Aorta (tissue), 5 donors: ENCODE measurements around the gene CTNNA2. TPM values are rescaled to one million over a fixed set of nuclear protein-coding genes. Genes with fewer than 3 reads are reported as not detected.

ENCODE experiments used
- ATAC-seq: fragments of 200-7000 bp; cut with Tn5 transposase; one replicate; pipeline ENCODE4 v1.9.1; 2022; ENCODE audit warnings: moderate library complexity; ENCODE audit not compliant: low FRiP score
- DNase-seq, 2 donors: peaks; one replicate each; pipeline ENCODE4 v3.0.0-alpha.2; 2020
- H3K27ac ChIP-seq, 2 donors: one replicate each; pipeline ENCODE4 v1.5.1; 2013; ENCODE audit warnings: low read length in 2 of 2, mild to moderate bottlenecking in 2 of 2, moderate library complexity in 2 of 2, control low read depth in 1 of 2, inconsistent platforms in 1 of 2, low read depth in 1 of 2
- H3K27me3 ChIP-seq, 2 donors: one replicate each; pipeline ENCODE4 v1.6.1; 2013; ENCODE audit warnings: control low read depth in 1 of 2, low read length in 1 of 2, mild to moderate bottlenecking in 1 of 2, moderate library complexity in 1 of 2; ENCODE audit not compliant: insufficient read depth in 2 of 2, control insufficient read depth in 1 of 2
- H3K36me3 ChIP-seq, 2 donors: one replicate each; pipeline ENCODE4 v1.6.1; 2013; ENCODE audit warnings: control low read depth in 1 of 2, low read length in 1 of 2, mild to moderate bottlenecking in 1 of 2; ENCODE audit not compliant: insufficient read depth in 2 of 2, control insufficient read depth in 1 of 2
- H3K4me1 ChIP-seq, 2 donors: one replicate each; pipeline ENCODE4 v1.6.1; 2013; ENCODE audit warnings: low read length in 2 of 2, control low read depth in 1 of 2, mild to moderate bottlenecking in 1 of 2, moderate library complexity in 1 of 2; ENCODE audit not compliant: insufficient read depth in 2 of 2, control insufficient read depth in 1 of 2
- H3K4me3 ChIP-seq, 2 donors: one replicate each; pipeline ENCODE4 v1.5.1; 2013; ENCODE audit warnings: low read length in 2 of 2, control low read depth in 1 of 2, mild to moderate bottlenecking in 1 of 2
- H3K9me3 ChIP-seq: one replicate; pipeline ENCODE4 v1.6.1; 2013; ENCODE audit warnings: mild to moderate bottlenecking, low read length; ENCODE audit not compliant: control insufficient read depth
- WGBS, 2 donors: extraction: QIAGEN DNeasy Blood & Tissue Kit; methylation state at CpG; one replicate each; pipeline ENCODE4 v1.1.7; 2013; 5-methylcytosine and 5-hydroxymethylcytosine counted together
- intact Hi-C, 2 donors: fragments of 100-400 bp; cut with DNase I; formaldehyde crosslinking; loops; one replicate each; pipeline versions ENCODE4 v1.14.2 to v1.15.0; 2022
- polyA plus RNA-seq, 2 donors: library from polyadenylated mRNA; stranded (reverse); fragments of 200-250 nt; gene quantifications; one replicate each; pipeline ENCODE4 v1.2.3, GENCODE V29; 2013
- total RNA-seq, 2 donors: library from RNA; stranded (reverse); fragmentation: NEBNext Ultra II Directional; extraction: Animal tissue kit (Norgen Biotek cat#: 25700); gene quantifications; one replicate each; pipeline ENCODE4 v1.2.1, GENCODE V29; 2021
- donor health status: healthy with polysubstance abuse.
- donor health status: Bipolar disorder and iron deficiency.
- donor health status: DM: no; HTN: no; CAD: no.
- donor health status: DM: no; HTN: no; CAD: no.
- donor health status: DM: yes; HTN: yes; CAD: no.

CTNNA2 gene
- total and polyA plus RNA-seq, 4 donors, result 0.05 to 0.12 TPM; not detected in 2

GRCh38 chr2:80324525-80324924 is 811.7 kb downstream of the CTNNA2 start:
- peaks cover 0 to 1% of the 10 kb centered on the region in 2 donors for H3K27me3 ChIP-seq
- intact Hi-C loops, result no loop called here
- no peaks in the 10 kb centered on the region for H3K4me1 ChIP-seq
- DNase-seq (no peak), ATAC-seq (no peak)
- H3K4me3 ChIP-seq, result no peak overlapping the region
- no peaks in the 10 kb centered on the region for H3K9me3 ChIP-seq
- WGBS, 2 donors, result 77 to 85% methylated on average over 3 of the region's 3 CpGs
- H3K36me3 ChIP-seq, result no peaks in the 10 kb centered on the region
- no peak overlapping the region for H3K27ac ChIP-seq

GRCh38 chr2:80326214-80326613 is 813.4 kb downstream of the CTNNA2 start:
- intact Hi-C loops, result no loop called here

GRCh38 chr2:80326861-80327260 is 814.0 kb downstream of the CTNNA2 start:
- no peak for DNase-seq

More at GRCh38 chr2:80326214-80326613, 813.4 kb downstream of the CTNNA2 start:
- H3K36me3 ChIP-seq, result no peaks in the 10 kb centered on the region
- no peak overlapping the region for H3K27ac ChIP-seq
- DNase-seq (no peak), ATAC-seq (no peak)
- H3K4me1 ChIP-seq, result no peaks in the 10 kb centered on the region
- peaks cover 0 to 1% of the 10 kb centered on the region in 2 donors for H3K27me3 ChIP-seq
- H3K9me3 ChIP-seq, result no peaks in the 10 kb centered on the region
- H3K4me3 ChIP-seq, result no peak overlapping the region

GRCh38 chr2:80328159-80328571 is 815.3 kb downstream of the CTNNA2 start:
- Histone ChIP-seq H3K27ac (no peak overlapping the region), H3K9me3 (no peaks in the 10 kb centered on the region), H3K4me1 (no peaks in the 10 kb centered on the region), H3K27me3 (no peaks in the 10 kb centered on the region), H3K4me3 (no peak overlapping the region), H3K36me3 (no peaks in the 10 kb centered on the region)
- DNase-seq, result no peak
- no peak for ATAC-seq
- intact Hi-C loops, result no loop called here
- 84 to 86% methylated on average over 1 of the region's 1 CpG for WGBS, 2 donors

More at GRCh38 chr2:80326861-80327260, 814.0 kb downstream of the CTNNA2 start:
- Histone ChIP-seq H3K36me3 (no peaks in the 10 kb centered on the region), H3K4me3 (no peak overlapping the region), H3K27me3 (peaks cover 0 to 1% of the 10 kb centered on the region in 2 donors), H3K9me3 (no peaks in the 10 kb centered on the region), H3K27ac (no peak overlapping the region), H3K4me1 (no peaks in the 10 kb centered on the region)
- ATAC-seq, result no peak
- WGBS, 2 donors, result 71 to 81% methylated on average over 1 of the region's 1 CpG
- intact Hi-C loops, result no loop called here

- intact Hi-C loops, result no loop called here
- 92% methylated on average over 5 of the region's 5 CpGs for WGBS, 2 donors
- H3K36me3 ChIP-seq, result no peaks in the 10 kb centered on the region
- H3K9me3 ChIP-seq, result no peaks in the 10 kb centered on the region
- H3K4me1 ChIP-seq, result no peaks in the 10 kb centered on the region
- DNase-seq (no peak), ATAC-seq (no peak)
- H3K27me3 ChIP-seq, result no peaks in the 10 kb centered on the region
- H3K4me3 ChIP-seq, result no peak overlapping the region
- no peak overlapping the region for H3K27ac ChIP-seq
These were observed 816.6 kb downstream of the CTNNA2 start for GRCh38 chr2:80329491-80329890.

- 38 to 44% methylated on average over 14 of the region's 14 CpGs for WGBS, 2 donors
- intact Hi-C loops, result no loop called here
These were observed 817.9 kb downstream of the CTNNA2 start for GRCh38 chr2:80330527-80331450.

GRCh38 chr2:80333886-80334285 is 821.0 kb downstream of the CTNNA2 start:
- Histone ChIP-seq H3K4me1 (no peaks in the 10 kb centered on the region), H3K27ac (no peak overlapping the region), H3K36me3 (no peaks in the 10 kb centered on the region), H3K27me3 (no peaks in the 10 kb centered on the region), H3K9me3 (no peaks in the 10 kb centered on the region), H3K4me3 (no peak overlapping the region)
- ATAC-seq (no peak), DNase-seq (no peak)
- WGBS, 2 donors, result 84 to 87% methylated on average over 5 of the region's 5 CpGs
- intact Hi-C loops, result no loop called here

More at GRCh38 chr2:80330527-80331450, 817.9 kb downstream of the CTNNA2 start:
- H3K27me3 ChIP-seq, result no peaks in the 10 kb centered on the region
- no peaks in the 10 kb centered on the region for H3K9me3 ChIP-seq
- no peak overlapping the region for H3K27ac ChIP-seq
- ATAC-seq (no peak), DNase-seq (no peak)
- H3K4me3 ChIP-seq, result no peak overlapping the region
- no peaks in the 10 kb centered on the region for H3K4me1 ChIP-seq
- H3K36me3 ChIP-seq, result no peaks in the 10 kb centered on the region

GRCh38 chr2:80335411-80335810 is 822.6 kb downstream of the CTNNA2 start:
- Histone ChIP-seq H3K4me3 (no peak overlapping the region), H3K27ac (no peak overlapping the region), H3K27me3 (no peaks in the 10 kb centered on the region), H3K9me3 (no peaks in the 10 kb centered on the region), H3K4me1 (no peaks in the 10 kb centered on the region), H3K36me3 (no peaks in the 10 kb centered on the region)
- 87 to 89% methylated on average over 1 of the region's 1 CpG for WGBS, 2 donors
- intact Hi-C loops, result no loop called here
- no peak for ATAC-seq
- no peak for DNase-seq

- no peak for DNase-seq
- H3K4me3 ChIP-seq, result no peak overlapping the region
- WGBS, 2 donors, result 63 to 72% methylated on average over 2 of the region's 2 CpGs
These were observed 825.9 kb downstream of the CTNNA2 start for GRCh38 chr2:80338794-80339193.

More at GRCh38 chr2:80338794-80339193, 825.9 kb downstream of the CTNNA2 start:
- no peaks in the 10 kb centered on the region for H3K9me3 ChIP-seq
- no peak for ATAC-seq
- no peaks in the 10 kb centered on the region for H3K36me3 ChIP-seq
- H3K4me1 ChIP-seq, result no peaks in the 10 kb centered on the region
- H3K27me3 ChIP-seq, result no peaks in the 10 kb centered on the region
- no peak overlapping the region for H3K27ac ChIP-seq
- intact Hi-C loops, result no loop called here
